Hematopoietic multipotent progenitor cell (in vitro differentiated cells): ENCODE measurements around the gene USB1. TPM values are rescaled to one million over a fixed set of nuclear protein-coding genes. Genes with fewer than 3 reads are reported as not detected.
"Not testable (repeated sequence)": the region's sequence is repeated elsewhere in the genome, so short reads cannot be mapped to it uniquely, and the experiment has no call there.

ENCODE experiments used
- DNase-seq, 3 donors: peaks; one replicate each; pipeline ENCODE4 v3.0.0-alpha.2; 2011 to 2015; ENCODE audit warnings: low read depth in 2 of 3, low spot score in 2 of 3
- total RNA-seq: library from RNA; depleted of rRNA; stranded (reverse); fragments of >200 nt; gene quantifications from one replicate; pipeline ENCODE4 v1.2.3, GENCODE V29; 2012

The USB1 gene
- total RNA-seq, 1 donor: 33.7 TPM

GRCh38 chr16:57969451-57970123 is 31.6 kb upstream of the USB1 start:
- DNase-seq: no peak

DNA sequence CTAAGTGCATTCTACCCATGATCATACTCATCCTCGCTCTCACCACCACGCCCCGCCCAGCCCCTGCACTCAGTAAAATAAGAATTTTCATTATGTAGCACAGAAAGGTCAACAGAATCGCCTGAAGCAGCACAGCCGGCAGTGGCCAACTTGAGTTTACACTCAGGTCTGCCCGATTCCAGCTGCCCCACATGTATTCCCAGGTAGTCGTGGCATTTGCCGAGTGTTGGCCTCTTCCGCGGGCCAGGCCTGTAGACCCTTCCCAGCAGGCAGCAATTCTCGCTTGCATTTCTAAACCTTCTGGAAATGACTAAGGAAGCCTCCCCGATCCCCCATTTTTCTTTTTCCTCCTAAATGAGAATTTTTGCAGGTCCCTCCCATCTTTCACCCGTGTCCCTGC is 30.9 kb upstream of the USB1 start:
- DNase-seq: no peak

DNA sequence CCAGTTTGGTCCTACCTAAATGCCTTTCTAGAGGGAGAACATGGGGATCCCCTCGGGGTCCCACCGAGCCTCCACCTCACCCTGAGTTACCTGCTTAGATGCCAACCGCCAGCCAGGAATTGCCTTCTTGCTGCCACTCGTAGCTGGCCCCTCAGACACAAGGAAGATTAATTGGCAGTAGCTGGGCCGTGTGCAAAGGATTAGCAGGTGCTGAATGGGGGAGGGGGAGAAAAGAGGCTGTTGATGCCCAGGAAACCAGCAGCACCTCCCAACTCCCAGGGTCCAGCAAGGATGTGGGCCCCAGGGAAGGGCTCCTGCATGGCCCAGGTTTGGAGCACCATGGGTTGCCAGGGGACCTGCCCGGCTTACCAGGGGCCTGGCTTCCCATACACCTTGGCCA is 30.2 kb upstream of the USB1 start, which contains the start of gene CNGB1:
Gene CNGB1, minus strand, starts transcription at position 159 of the 400 bp plus-strand sequence. CDS start 3,842 bp downstream, outside the sequence.
- no peak for DNase-seq

DNA sequence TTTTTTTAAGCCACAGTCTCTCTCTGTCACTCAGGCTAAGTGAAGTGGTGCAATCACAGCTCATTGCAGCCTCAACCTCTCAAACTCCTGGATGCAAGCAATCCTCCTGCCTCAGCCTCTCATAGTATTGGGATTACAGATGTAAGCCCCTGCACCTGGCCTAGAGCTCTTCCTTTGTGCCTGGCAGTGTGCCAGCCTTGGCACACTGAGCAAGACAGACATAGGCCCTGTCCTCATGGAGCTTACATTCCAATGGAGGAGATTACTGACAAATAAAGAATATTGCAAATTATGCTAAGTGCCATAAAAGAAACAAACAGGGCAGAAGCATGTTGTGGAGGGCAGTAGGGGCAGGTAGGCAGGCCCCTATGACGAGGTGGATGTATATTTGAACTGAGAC is 29.4 kb upstream of the USB1 start:
- DNase-seq: no peak

- peak in 1 of 3 donors; percentile 55 for DNase-seq
Measured at GRCh38 chr16:57972306-57972705, 28.9 kb upstream of the USB1 start.

DNA sequence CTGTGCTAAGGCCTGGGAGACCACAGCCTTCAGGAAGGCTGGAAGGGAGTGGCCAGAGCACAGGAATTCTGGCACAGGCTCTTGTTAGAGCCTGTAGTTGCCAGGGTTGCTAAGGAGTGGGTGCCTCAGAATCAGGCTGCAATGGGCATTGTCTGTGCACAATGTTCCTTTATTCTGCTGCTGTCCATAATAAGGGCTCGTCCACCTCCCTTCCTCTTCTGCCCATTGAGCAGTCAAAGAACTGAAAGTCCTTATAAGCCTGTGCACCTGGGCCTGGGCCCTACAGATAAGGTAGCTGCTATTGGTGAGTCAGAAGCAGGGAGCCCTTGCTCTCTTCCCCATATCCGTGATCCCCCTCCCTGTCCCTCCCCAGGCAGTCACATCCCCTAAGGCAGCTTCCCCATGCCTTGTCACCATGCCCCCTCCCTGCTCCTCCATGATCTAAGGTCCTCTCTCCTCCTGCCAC is 24.8 kb upstream of the USB1 start:
- DNase-seq: peak in 1 of 3 donors; percentile 7

DNA sequence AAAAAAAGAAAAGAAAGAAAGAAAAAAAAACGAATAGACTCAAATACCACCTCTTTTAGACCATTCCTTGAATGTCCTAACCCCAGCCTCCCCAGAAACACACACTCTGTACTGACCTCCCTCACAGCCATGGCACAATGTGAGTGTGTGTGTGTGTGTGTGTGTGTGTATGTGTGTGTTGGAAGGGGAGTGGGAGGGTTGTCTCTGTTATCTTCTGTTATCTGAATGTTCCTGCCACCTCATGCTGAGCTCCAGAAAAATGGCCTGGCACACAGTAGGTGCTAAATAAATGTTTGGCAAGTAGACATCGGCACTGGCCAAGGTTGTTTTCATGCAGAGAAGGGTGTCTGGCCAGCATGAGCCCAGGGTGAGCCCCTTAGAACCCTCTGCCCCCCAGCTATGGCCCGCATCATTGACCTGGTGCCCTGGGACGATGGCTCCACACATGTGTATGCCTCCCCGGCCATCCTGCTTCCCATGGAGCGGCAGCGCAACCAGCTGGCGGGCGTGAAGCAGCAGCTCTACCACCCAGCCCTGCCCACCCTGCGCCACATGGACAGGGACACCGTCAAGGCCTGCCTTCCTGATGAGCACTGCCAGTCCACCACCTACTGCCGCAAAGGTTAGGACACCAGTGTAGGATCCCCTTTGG is 23.7 kb upstream of the USB1 start:
- DNase-seq: peak in 1 of 3 donors; percentile 19

GRCh38 chr16:57978070-57978465 is 23.1 kb upstream of the USB1 start:
- DNase-seq: not testable (repeated sequence)

DNA sequence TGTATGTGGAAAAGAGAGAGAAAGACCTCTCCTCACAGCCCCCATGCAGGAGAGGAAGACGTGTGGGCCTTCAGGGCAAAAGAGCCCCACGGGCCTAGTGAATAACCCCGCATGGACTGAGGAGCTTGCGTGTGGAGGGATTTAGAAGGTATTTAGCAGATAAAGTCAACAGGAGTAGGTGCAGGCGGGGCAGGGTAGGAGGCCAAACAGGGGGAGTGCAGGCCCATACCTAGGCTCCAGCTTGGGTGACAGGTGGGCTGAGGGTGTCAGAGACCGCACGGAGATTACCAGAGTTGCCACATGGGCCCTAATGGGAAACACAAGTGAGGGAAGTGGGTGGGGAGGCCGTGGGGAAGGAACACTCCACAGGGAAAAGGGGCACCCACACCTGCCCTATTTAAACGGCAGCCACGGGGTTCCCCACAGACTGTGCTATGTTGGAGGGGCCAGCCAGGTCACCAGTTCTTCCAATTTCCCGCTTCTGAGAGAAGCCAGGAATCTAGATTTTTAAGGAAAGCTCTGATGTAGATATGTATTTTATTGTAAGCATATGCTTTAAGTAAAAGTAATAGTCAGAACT is 22.1 kb upstream of the USB1 start:
- no peak for DNase-seq

DNA sequence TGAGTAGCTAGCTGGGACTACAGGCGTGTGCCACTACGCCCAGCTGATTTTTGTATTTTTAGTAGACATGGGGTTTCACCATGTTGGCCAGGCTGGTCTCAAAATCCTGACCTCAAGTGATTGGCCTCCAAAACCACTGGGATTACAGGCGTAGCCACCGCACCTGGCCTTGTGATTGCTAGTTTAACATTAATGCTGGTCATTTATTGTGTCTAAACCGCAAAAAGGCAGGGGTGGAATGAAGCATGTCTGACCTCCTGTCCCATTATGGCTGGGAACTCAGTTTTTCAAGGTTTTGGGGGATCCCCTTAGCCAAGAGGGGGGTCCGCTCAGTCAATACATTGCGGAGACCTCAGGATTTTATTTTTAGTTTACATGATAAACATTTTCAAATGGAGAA is 19.6 kb upstream of the USB1 start:
- DNase-seq: no peak

- no peak for DNase-seq
Measured at GRCh38 chr16:57982385-57982784, 18.8 kb upstream of the USB1 start.

DNA sequence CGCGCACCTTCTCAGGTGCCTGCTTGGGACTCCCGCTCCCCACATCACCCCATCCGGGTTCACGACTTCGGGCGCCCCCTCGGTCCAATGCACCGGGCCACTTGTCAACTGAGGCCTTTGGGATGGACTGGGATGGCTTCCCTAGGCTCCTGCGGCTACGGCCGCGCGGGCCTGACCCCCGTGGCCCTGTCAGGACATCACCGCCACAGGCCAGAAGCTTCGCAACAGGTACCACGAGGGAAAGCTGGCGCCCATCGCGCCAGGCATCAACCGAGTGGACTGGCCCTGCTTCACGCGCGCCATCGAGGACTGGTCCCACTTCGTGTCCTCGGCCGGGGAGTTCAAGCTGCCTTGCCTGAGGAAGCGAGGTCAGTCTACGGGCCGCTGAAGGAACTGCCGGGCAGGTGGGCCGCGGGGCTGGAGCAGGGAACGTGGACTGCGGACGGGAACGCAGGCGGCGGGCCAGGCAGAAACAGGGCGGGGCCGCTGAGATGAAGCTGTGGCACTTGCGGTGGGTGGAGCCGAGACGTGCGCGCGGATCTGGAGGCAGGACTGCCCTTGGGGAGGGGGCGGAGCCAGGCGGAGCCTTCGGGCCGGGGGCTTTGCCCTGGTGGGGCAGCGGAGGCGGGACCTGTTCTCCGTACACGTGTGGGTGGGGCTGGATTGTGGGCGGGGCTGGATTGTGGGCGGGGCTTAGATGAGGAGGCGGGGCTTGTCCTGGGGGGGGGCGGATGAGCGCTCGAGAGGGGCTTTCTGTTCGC is 16.6 kb upstream of the USB1 start:
- peak; percentile 73 to 93 (median 91) for DNase-seq

GRCh38 chr16:57985204-57986181 is 15.7 kb upstream of the USB1 start:
- no peak for DNase-seq

GRCh38 chr16:57986196-57986595 is 15.0 kb upstream of the USB1 start:
- DNase-seq: no peak

- DNase-seq: no peak
Measured at GRCh38 chr16:57987441-57988177, 13.6 kb upstream of the USB1 start.

DNA sequence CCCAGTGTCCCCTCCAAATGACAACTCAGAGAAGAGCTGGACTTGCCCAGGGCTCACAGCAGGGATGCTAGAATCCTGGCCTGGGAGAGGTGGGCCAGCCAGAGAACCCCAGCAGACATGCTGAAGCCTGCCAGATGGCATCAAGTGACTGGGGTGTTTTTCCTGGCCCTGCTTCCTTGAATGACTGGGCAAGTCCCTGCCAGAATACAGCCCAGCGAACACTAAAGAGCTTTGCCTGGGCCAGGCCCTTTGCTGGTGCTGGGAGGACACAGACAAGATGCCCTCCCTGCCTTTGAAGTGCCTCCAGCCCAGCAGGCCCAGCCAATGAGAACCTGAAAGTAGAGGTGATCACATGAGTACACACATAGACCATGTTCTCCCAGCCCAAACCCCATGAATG is 12.3 kb upstream of the USB1 start:
- peak in 2 of 3 donors; percentile 13 to 31 for DNase-seq

- no peak for DNase-seq
Measured at GRCh38 chr16:57991551-57992059, 9.6 kb upstream of the USB1 start.

DNA sequence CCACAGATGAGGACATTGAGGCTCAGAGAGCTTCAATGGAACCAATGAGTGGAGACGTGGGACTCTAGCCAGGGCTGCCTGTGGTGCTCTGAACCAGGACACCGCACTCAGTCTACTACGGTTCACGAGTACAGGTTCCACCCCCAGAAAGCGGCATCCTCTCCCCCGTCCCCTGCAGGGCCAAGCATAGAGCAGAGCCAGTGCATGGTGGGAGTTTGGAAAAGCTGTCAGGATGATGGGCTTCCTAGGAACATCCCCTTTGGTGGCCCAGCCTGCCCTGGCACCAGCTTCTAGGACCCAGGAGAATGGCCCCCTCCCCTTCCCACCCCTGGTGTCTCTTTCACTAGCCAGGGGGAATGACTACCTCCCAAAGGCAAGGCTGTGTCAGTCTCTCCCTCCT is 9.1 kb upstream of the USB1 start:
- no peak for DNase-seq

- DNase-seq: no peak
Measured at GRCh38 chr16:57993438-57993837, 7.8 kb upstream of the USB1 start.
